NT2/D1 (cell line): ENCODE data around the gene G0S2.

Source experiments
- SUZ12 ChIP-seq: IDR thresholded peaks from 2 replicates; pipeline ENCODE4 v1.6.1; 2011; ENCODE audit not compliant: insufficient read length, insufficient read depth; ENCODE audit errors: extremely low read depth
- YY1 ChIP-seq: IDR thresholded peaks from 2 replicates; pipeline ENCODE4 v1.6.1; 2011; ENCODE audit not compliant: insufficient read length, insufficient read depth
- ZNF274 ChIP-seq: IDR thresholded peaks from 2 replicates; pipeline ENCODE4 v1.6.1; 2011; ENCODE audit warnings: mild to moderate bottlenecking, low read depth, low read length

DNA sequence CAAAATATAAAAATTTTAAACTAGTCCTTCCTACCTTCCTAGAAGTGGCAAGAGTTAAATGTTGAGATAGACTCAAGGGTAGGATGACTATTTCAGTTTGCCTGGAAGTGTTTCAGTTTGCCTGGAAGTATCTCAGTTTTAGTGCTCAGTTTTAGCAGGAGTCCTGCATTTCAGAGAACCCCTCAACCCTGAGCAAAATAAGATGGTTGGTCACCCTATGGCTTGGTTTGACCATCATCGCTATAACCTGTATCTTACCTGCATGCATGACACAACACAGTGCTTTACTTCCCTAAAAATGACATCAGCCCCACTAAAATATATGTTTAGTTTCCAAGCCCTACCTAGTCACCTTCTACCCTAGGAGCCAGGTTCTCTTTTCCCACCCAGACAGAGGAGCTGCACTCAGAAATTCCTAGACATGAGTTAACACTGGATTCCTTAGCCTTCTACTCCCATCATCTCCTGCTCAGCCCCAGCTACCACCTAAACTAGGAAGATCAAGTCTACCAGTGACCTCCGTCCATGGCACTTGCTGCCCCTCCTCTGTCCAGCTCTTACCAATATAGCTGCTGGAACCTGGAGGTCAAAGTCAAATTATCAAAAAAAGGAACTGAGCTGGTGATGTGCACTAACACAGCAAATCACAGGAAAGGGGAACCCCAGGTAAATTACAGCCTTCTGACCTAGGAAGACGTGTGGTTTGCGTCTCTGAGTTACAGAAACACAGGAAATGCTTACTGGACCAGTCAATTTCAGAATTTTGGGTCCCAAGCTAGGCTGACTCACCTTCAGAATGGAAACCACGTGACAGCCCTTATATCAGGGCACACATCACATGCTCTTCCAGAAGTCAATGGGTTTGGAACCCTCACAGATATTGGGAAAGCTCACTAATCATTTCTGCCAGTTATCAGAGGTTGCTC is 2.2 kb upstream of the G0S2 start:
- no peak for TF ChIP-seq YY1
- no peak for TF ChIP-seq ZNF274
- no peak for TF ChIP-seq SUZ12
